Measurements from ENCODE around the gene TGFBI. TPM values are rescaled to one million over a fixed set of nuclear protein-coding genes. Genes with fewer than 3 reads are reported as not detected.

TGFBI gene
- polyA plus RNA-seq, 3 donors: 480 to 653 (median 565) TPM

- no peak for TF ChIP-seq CTCF (IDR thresholded peaks at IDR 0.05)
- H3K27ac Mint-ChIP-seq: peak overlapping the region in 1 of 7 donors; percentile 41
- DNase-seq: no peak
- H2AFZ ChIP-seq (ENCODE audit: insufficient read depth, low read depth, low read length, poor library complexity, severe bottlenecking): no peak overlapping the region
- no peak overlapping the region for H3K4me3 Mint-ChIP-seq
- no peaks in the 10 kb centered on the region for H3K79me2 ChIP-seq (ENCODE audit: insufficient read depth, low read length)
- no peak overlapping the region for H3K4me3 ChIP-seq (replicated peaks in 1 of 3; ENCODE audit: low read depth in 2 of 3, low read length in 3 of 3)
- 91% methylated on average over 5 of the region's 6 CpGs for WGBS (ENCODE audit: insufficient coverage)
- H3K36me3 Mint-ChIP-seq: peaks cover 92 to 98% of the 10 kb centered on the region in 2 donors
- peaks cover 89 to 95% of the 10 kb centered on the region in 2 donors for H3K36me3 ChIP-seq (replicated peaks in 1 of 2; ENCODE audit: control insufficient read depth in 1 of 2, insufficient read depth in 2 of 2, low read length in 2 of 2)
- no peaks in the 10 kb centered on the region for H3K9me3 Mint-ChIP-seq
- no peaks in the 10 kb centered on the region for H3K4me1 ChIP-seq (ENCODE audit: control insufficient read depth in 1 of 2, insufficient read depth in 2 of 2, low read length in 2 of 2)
- H4K20me1 ChIP-seq (ENCODE audit: insufficient read depth, low read length): peaks cover 88% of the 10 kb centered on the region
- no peak overlapping the region for H3K9ac ChIP-seq (ENCODE audit: insufficient read depth, low read length, poor library complexity, severe bottlenecking)
- H3K4me2 ChIP-seq (replicated peaks; ENCODE audit: extremely low read depth, low read length, poor library complexity, severe bottlenecking): no peak overlapping the region
- H3K27me3 ChIP-seq (ENCODE audit: control insufficient read depth in 2 of 2, insufficient read depth in 2 of 2, low read length in 2 of 2): no peaks in the 10 kb centered on the region
- H3K9me3 ChIP-seq (replicated peaks in 1 of 2; ENCODE audit: control insufficient read depth in 1 of 2, insufficient read depth in 1 of 2, low read length in 2 of 2): no peaks in the 10 kb centered on the region
- peaks cover 2 to 4% (median 3%) of the 10 kb centered on the region in 3 donors for H3K27me3 Mint-ChIP-seq (ENCODE audit: low read depth in 3 of 3)
- H3K4me1 Mint-ChIP-seq: peaks cover 3% of the 10 kb centered on the region
- no peak overlapping the region for H3K27ac ChIP-seq (ENCODE audit: low read depth in 1 of 2, low read length in 2 of 2)
- intact Hi-C loops (cut with micrococcal nuclease): loop anchor here in 1 of 2 donors (5.0 kb wide), 2 partner anchors 84 to 114 kb away; no protein-coding TSS in a partner anchor
Measured at GRCh38 chr5:136061630-136062365, 33.0 kb downstream of the TGFBI start.

DNA sequence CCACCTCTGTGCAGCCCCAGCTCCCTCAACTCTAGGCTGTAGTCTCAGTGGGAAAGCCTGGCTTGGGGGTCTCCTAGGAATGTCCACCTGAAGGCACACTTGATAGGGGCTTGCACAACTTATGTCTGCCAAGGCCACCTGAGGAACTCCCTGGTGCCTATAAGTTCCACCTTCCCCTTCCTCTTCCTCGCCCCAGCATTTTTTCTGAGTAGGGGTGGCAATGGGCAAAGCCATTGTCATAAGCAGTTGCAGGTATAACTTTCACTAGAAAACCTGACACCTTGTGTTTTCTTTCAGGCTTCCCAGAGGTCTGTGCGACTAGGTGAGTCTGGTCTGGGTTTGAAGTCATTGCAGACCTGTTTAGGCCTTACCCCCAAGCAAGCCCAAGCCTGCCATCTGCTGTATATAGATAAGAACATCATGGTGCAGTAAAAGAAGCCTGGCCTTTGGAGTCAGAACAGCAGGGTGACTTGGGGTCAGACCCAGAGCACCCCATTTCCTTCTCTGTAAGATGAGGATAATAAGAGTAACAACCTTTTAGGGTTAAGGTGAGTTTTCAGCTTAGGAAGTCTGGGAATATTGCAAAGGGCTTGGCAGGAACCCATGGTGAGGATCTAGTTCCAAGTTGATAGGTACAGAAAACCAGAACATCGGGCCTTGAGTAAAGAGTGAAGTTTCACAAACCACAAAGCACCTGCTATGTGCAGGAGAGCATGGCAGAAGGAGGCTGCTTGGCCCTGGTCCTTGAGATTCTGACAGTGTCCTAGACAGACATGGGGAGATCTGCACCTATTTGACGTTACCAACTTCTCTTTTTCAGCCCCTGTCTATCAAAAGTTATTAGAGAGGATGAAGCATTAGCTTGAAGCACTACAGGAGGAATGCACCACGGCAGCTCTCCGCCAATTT, 33.8 kb downstream of the TGFBI start:
- no peaks in the 10 kb centered on the region for H3K9me3 Mint-ChIP-seq
- Histone ChIP-seq H3K27me3 (ENCODE audit: control insufficient read depth in 2 of 2, insufficient read depth in 2 of 2, low read length in 2 of 2) (no peaks in the 10 kb centered on the region), H3K27ac (ENCODE audit: low read depth in 1 of 2, low read length in 2 of 2) (no peak overlapping the region), H3K9ac (ENCODE audit: insufficient read depth, low read length, poor library complexity, severe bottlenecking) (no peak overlapping the region), H3K36me3 (replicated peaks in 1 of 2; ENCODE audit: control insufficient read depth in 1 of 2, insufficient read depth in 2 of 2, low read length in 2 of 2) (peaks cover 80 to 86% of the 10 kb centered on the region in 2 donors), H3K79me2 (ENCODE audit: insufficient read depth, low read length) (no peaks in the 10 kb centered on the region), H4K20me1 (ENCODE audit: insufficient read depth, low read length) (peaks cover 79% of the 10 kb centered on the region), H3K4me3 (replicated peaks in 1 of 3; ENCODE audit: low read depth in 2 of 3, low read length in 3 of 3) (no peak overlapping the region), H3K9me3 (replicated peaks in 1 of 2; ENCODE audit: control insufficient read depth in 1 of 2, insufficient read depth in 1 of 2, low read length in 2 of 2) (no peaks in the 10 kb centered on the region), H3K4me2 (replicated peaks; ENCODE audit: extremely low read depth, low read length, poor library complexity, severe bottlenecking) (no peak overlapping the region), H3K4me1 (ENCODE audit: control insufficient read depth in 1 of 2, insufficient read depth in 2 of 2, low read length in 2 of 2) (no peaks in the 10 kb centered on the region), H2AFZ (ENCODE audit: insufficient read depth, low read depth, low read length, poor library complexity, severe bottlenecking) (no peak overlapping the region)
- H3K27ac Mint-ChIP-seq: peak overlapping the region in 1 of 7 donors; percentile 57
- intact Hi-C loops (cut with micrococcal nuclease): loop anchor here in 1 of 2 donors (5.0 kb wide), 2 partner anchors 85 to 115 kb away; no protein-coding TSS in a partner anchor
- H3K27me3 Mint-ChIP-seq (ENCODE audit: low read depth in 3 of 3): peaks cover 3 to 4% (median 3%) of the 10 kb centered on the region in 3 donors
- H3K4me3 Mint-ChIP-seq: no peak overlapping the region
- H3K4me1 Mint-ChIP-seq: peaks cover 2% of the 10 kb centered on the region
- peak; percentile 52 for TF ChIP-seq CTCF (IDR thresholded peaks at IDR 0.05)
- DNase-seq: peak; percentile 11 to 33 (median 18)
- peaks cover 86 to 93% of the 10 kb centered on the region in 2 donors for H3K36me3 Mint-ChIP-seq
- WGBS (ENCODE audit: insufficient coverage): 80% methylated on average over 2 of the region's 6 CpGs
